H1 (cell line): ENCODE data around the gene SCARB1. TPM values are rescaled to one million over a fixed set of nuclear protein-coding genes. Genes with fewer than 3 reads are reported as not detected.

Source experiments
- CTCF ChIA-PET: fragments of 300-600 bp; sonication (Branson Sonifier 250); formaldehyde crosslinking; loops from one replicate; lab custom pipeline; 2021; ENCODE audit not compliant: partially characterized antibody; lab: Charles Lee
- POLR2A ChIA-PET: fragments of 300-600 bp; sonication (Branson Sonifier 250); formaldehyde crosslinking; loops from one replicate; lab custom pipeline; 2021; ENCODE audit warnings: inconsistent platforms; ENCODE audit not compliant: partially characterized antibody; lab: Charles Lee
- DNase-seq, 2 experiments: peaks; one replicate each; pipeline versions ENCODE4 v3.0.0 to v3.0.0-alpha.2; 2010 to 2022; ENCODE audit warnings: low spot score in 2 of 2, low read depth in 1 of 2, mixed read lengths in 1 of 2
- FAIRE-seq: peaks from 2 replicates; lab custom pipeline; 2011; peaks lifted over from hg19 to GRCh38; lab: Jason Lieb, UNC
- H2AFZ ChIP-seq: 2 replicates; pipeline ENCODE4 v1.8.1; 2012; ENCODE audit warnings: low read length, inconsistent platforms
- H2AK5ac ChIP-seq: 2 replicates; pipeline ENCODE4 v1.6.1; 2013; ENCODE audit warnings: low read depth, low read length
- H2BK120ac ChIP-seq: replicated peaks from 2 replicates; pipeline ENCODE3; 2013; ENCODE audit warnings: low read depth, low read length, inconsistent platforms
- H2BK12ac ChIP-seq: 2 replicates; pipeline ENCODE4 v1.6.1; 2013; ENCODE audit warnings: low read depth, low read length
- H2BK15ac ChIP-seq: 2 replicates; pipeline ENCODE4 v1.6.1; 2013; ENCODE audit warnings: low read length
- H2BK20ac ChIP-seq: 2 replicates; pipeline ENCODE4 v1.6.1; 2013; ENCODE audit warnings: low read length
- H2BK5ac ChIP-seq: 2 replicates; pipeline ENCODE4 v1.6.1; 2013; ENCODE audit warnings: low read depth, low read length
- H3K14ac ChIP-seq: 2 replicates; pipeline ENCODE4 v1.6.1; 2013; ENCODE audit warnings: inconsistent platforms; ENCODE audit not compliant: insufficient read length
- H3K18ac ChIP-seq: 2 replicates; pipeline ENCODE4 v1.6.1; 2013; ENCODE audit warnings: low read length; ENCODE audit errors: extremely low read depth
- H3K23ac ChIP-seq: 2 replicates; pipeline ENCODE4 v1.6.1; 2013; ENCODE audit warnings: inconsistent platforms; ENCODE audit not compliant: insufficient read length
- H3K23me2 ChIP-seq: 2 replicates; pipeline ENCODE4 v1.6.1; 2013; ENCODE audit warnings: low read depth, low read length
- H3K27ac ChIP-seq: 2 replicates; pipeline ENCODE4 v1.6.1; 2011; ENCODE audit warnings: low read depth, low read length, inconsistent platforms
- H3K27me3 ChIP-seq, 4 experiments: replicated peaks in 1 of 4; 1 replicate in 1 of 4; 2 replicates in 3 of 4; pipeline versions ENCODE4 v1.6.1 to v1.8.1; 2011 to 2013; ENCODE audit warnings: low read length in 3 of 4, mild to moderate bottlenecking in 3 of 4, inconsistent platforms in 2 of 4, mixed read lengths in 2 of 4, moderate library complexity in 1 of 4; ENCODE audit not compliant: control insufficient read depth in 3 of 4, insufficient read depth in 3 of 4; ENCODE audit errors: extremely low read depth in 1 of 4
- H3K36me3 ChIP-seq, 4 experiments: 2 replicates each; pipeline versions ENCODE4 v1.6.1 to v1.8.1; 2011 to 2013; ENCODE audit warnings: mild to moderate bottlenecking in 4 of 4, low read length in 3 of 4, moderate library complexity in 2 of 4, control low read depth in 1 of 4, inconsistent platforms in 1 of 4; ENCODE audit not compliant: insufficient read depth in 4 of 4, control insufficient read depth in 2 of 4
- H3K4ac ChIP-seq: replicated peaks from 2 replicates; pipeline ENCODE3; 2013; ENCODE audit warnings: low read length, low read depth, mixed read lengths, inconsistent platforms; ENCODE audit not compliant: insufficient read length
- H3K4me1 ChIP-seq, 4 experiments: replicated peaks in 1 of 4; 1 replicate in 1 of 4; 2 replicates in 3 of 4; pipeline versions ENCODE4 v1.6.1 to v1.8.1; 2011 to 2013; ENCODE audit warnings: low read length in 3 of 4, inconsistent platforms in 2 of 4, mixed read lengths in 1 of 4; ENCODE audit not compliant: insufficient read depth in 4 of 4, control insufficient read depth in 3 of 4
- H3K4me2 ChIP-seq, 2 experiments: 2 replicates each; pipeline versions ENCODE4 v1.6.1 to v1.8.1; 2011 to 2013; ENCODE audit warnings: low read depth in 2 of 2, low read length in 2 of 2, control low read depth in 1 of 2, inconsistent platforms in 1 of 2, mild to moderate bottlenecking in 1 of 2; ENCODE audit not compliant: insufficient read depth in 1 of 2
- H3K4me3 ChIP-seq, 4 experiments: fragments of 200-600, 300-600 bp in 1 of 4; sonication (generic), shearing (Covaris generic), sonication (Bioruptor Twin) in 1 of 4; 2 replicates each; pipeline versions ENCODE4 v1.5.1 to v1.8.1; 2011 to 2016; ENCODE audit warnings: low read length in 4 of 4, low read depth in 3 of 4, control low read depth in 2 of 4, inconsistent platforms in 2 of 4, mild to moderate bottlenecking in 2 of 4, mixed read lengths in 1 of 4, moderate library complexity in 1 of 4; ENCODE audit not compliant: insufficient read depth in 2 of 4; ENCODE audit errors: extremely low read depth in 1 of 4
- H3K56ac ChIP-seq: replicated peaks from 2 replicates; pipeline ENCODE3; 2013; ENCODE audit warnings: low read depth, mild to moderate bottlenecking, mixed read lengths, low read length, inconsistent platforms; ENCODE audit not compliant: insufficient read length
- H3K79me1 ChIP-seq: 2 replicates; pipeline ENCODE4 v1.6.1; 2013; ENCODE audit warnings: low read depth, low read length, control low read depth
- H3K79me2 ChIP-seq, 2 experiments: 2 replicates each; pipeline versions ENCODE4 v1.6.1 to v1.8.1; 2012 to 2013; ENCODE audit warnings: low read length in 2 of 2, mild to moderate bottlenecking in 2 of 2, inconsistent platforms in 1 of 2; ENCODE audit not compliant: insufficient read depth in 2 of 2, control insufficient read depth in 1 of 2
- H3K9ac ChIP-seq, 4 experiments: replicated peaks in 1 of 4; 1 replicate in 1 of 4; 2 replicates in 3 of 4; pipeline versions ENCODE4 v1.6.1 to v1.8.1; 2011 to 2013; ENCODE audit warnings: low read depth in 3 of 4, low read length in 3 of 4, control low read depth in 2 of 4, mild to moderate bottlenecking in 2 of 4, moderate library complexity in 2 of 4, inconsistent platforms in 1 of 4; ENCODE audit errors: extremely low read depth in 1 of 4
- H3K9me3 ChIP-seq, 2 experiments: 2 replicates each; pipeline versions ENCODE4 v1.6.1 to v1.8.1; 2012 to 2013; ENCODE audit warnings: mild to moderate bottlenecking in 2 of 2, moderate library complexity in 2 of 2, control low read depth in 1 of 2, inconsistent platforms in 1 of 2, low read depth in 1 of 2, low read length in 1 of 2, mixed read lengths in 1 of 2; ENCODE audit not compliant: insufficient read depth in 2 of 2
- H4K20me1 ChIP-seq, 2 experiments: replicated peaks in 1 of 2; 2 replicates each; pipeline versions ENCODE3 to v1.8.1; 2011 to 2013; ENCODE audit warnings: inconsistent platforms in 2 of 2, low read length in 2 of 2, mild to moderate bottlenecking in 1 of 2; ENCODE audit not compliant: insufficient read depth in 2 of 2, control insufficient read depth in 1 of 2
- H4K5ac ChIP-seq: 2 replicates; pipeline ENCODE4 v1.6.1; 2013; ENCODE audit warnings: low read length, low read depth, mixed read lengths, inconsistent platforms; ENCODE audit not compliant: insufficient read length
- H4K8ac ChIP-seq: 2 replicates; pipeline ENCODE4 v1.8.0; 2013; ENCODE audit warnings: mild to moderate bottlenecking, moderate library complexity, low read length, inconsistent platforms; ENCODE audit not compliant: insufficient read depth; ENCODE audit errors: extremely low read depth
- H4K91ac ChIP-seq: replicated peaks from 2 replicates; pipeline ENCODE3; 2013; ENCODE audit warnings: low read length, mixed read lengths, inconsistent platforms; ENCODE audit not compliant: insufficient read length
- BCL11A ChIP-seq, 2 experiments: IDR thresholded peaks; one replicate each; pipeline ENCODE4 v1.6.1; 2011; ENCODE audit warnings: low read depth in 2 of 2, low read length in 2 of 2, mild to moderate bottlenecking in 2 of 2
- CHD1 ChIP-seq: IDR thresholded peaks from 2 replicates; pipeline ENCODE4 v1.6.1; 2012; ENCODE audit warnings: low read depth, low read length, improper control_type of control experiment
- WGBS, 2 experiments: shearing (Covaris generic) in 1 of 2; methylation state at CpG; one replicate each; pipeline versions ENCODE4 v1.1.6 to v1.1.7; 2013 to 2015; ENCODE audit warnings: low lambda C conversion rate in 2 of 2, mixed read lengths in 2 of 2, inconsistent platforms in 1 of 2, low coverage in 1 of 2, missing lambda C conversion rate in 1 of 2; ENCODE audit not compliant: insufficient replicate concordance in 2 of 2, insufficient coverage in 1 of 2, insufficient read length in 1 of 2; ENCODE audit errors: extremely low coverage in 1 of 2, missing lambda C conversion rate in 1 of 2; 5-methylcytosine and 5-hydroxymethylcytosine counted together
- polyA plus RNA-seq, 7 experiments: library from polyadenylated mRNA; depleted of rRNA in 3 of 7; stranded (reverse) in 5 of 7; unstranded in 2 of 7; fragments of >200 nt in 5 of 7; fragments of 200-250 nt in 2 of 7; gene quantifications; 1 replicate in 5 of 7; 2 replicates in 1 of 7; 4 replicates in 1 of 7; pipeline versions ENCODE4 v1.2.1 to v1.2.3, GENCODE V29; 2011 to 2013; ENCODE audit warnings: missing spikeins in 2 of 7, mixed read lengths in 2 of 7
- total RNA-seq: library from RNA; stranded (reverse); fragmentation: NEBNext Ultra II Directional; extraction: Animal tissue kit (Norgen Biotek cat#: 25700); gene quantifications from 2 replicates; pipeline ENCODE4 v1.2.1, GENCODE V29; 2021

The SCARB1 gene
- total and polyA plus RNA-seq, 2 of the 8 experiments (the other 6 are each of a cell fraction or from before 2014, with no cell fraction given): 45.3 to 57.1 TPM

- Histone ChIP-seq H2BK15ac (no peak overlapping the region), H3K14ac (no peak overlapping the region), H3K4ac (no peak overlapping the region), H3K27ac (no peak overlapping the region), H3K9ac (no peak overlapping the region), H3K27me3 (no peaks in the 10 kb centered on the region), H3K23me2 (no peaks in the 10 kb centered on the region), H3K36me3 (peaks cover 0 to 5% (median 2%) of the 10 kb centered on the region in 4 experiments; a peak in 3 of 8 replicates), H2BK20ac (no peak overlapping the region), H3K79me1 (no peaks in the 10 kb centered on the region), H3K4me3 (no peak overlapping the region), H2AK5ac (no peak overlapping the region), H3K79me2 (no peaks in the 10 kb centered on the region), H2BK120ac (no peak overlapping the region), H3K9me3 (no peaks in the 10 kb centered on the region), H3K4me2 (no peak overlapping the region), H2BK5ac (no peak overlapping the region; the same call in 1 of the 2 replicates), H4K5ac (no peak overlapping the region), H3K56ac (no peak overlapping the region), H4K8ac (no peak overlapping the region), H2BK12ac (no peak overlapping the region), H4K20me1 (peaks cover 4 to 6% of the 10 kb centered on the region in 2 experiments), H3K18ac (no peak overlapping the region), H3K23ac (no peak overlapping the region), H2AFZ (no peak overlapping the region), H3K4me1 (no peaks in the 10 kb centered on the region; a peak in 1 of 7 replicates), H4K91ac (no peak overlapping the region)
- no peak for DNase-seq
- FAIRE-seq: no peak
- no peak for TF ChIP-seq BCL11A (IDR thresholded peaks at IDR 0.05; ENCODE audit: low read depth in 2 of 2, low read length in 2 of 2)
- no peak for TF ChIP-seq CHD1
- ChIA-PET CTCF (no interaction called here), POLR2A (interaction anchor here (0.9 kb wide), 1 partner anchor 101 kb away, joined by 3 read pairs; no protein-coding TSS in a partner anchor)
- WGBS, 2 experiments: 96% methylated on average over 5 of the region's 8 CpGs; no CpG with 5 or more reads in 1 of the 2 experiments
Observed at GRCh38 chr12:124809878-124810277, 53.8 kb downstream of the SCARB1 start.
